Upper lobe of right lung (tissue), 1 donor: ENCODE results near the gene EFCAB5. TPM values are rescaled to one million over a fixed set of nuclear protein-coding genes. Genes with fewer than 3 reads are reported as not detected.

ENCODE experiments used
- ATAC-seq: fragments of 200-7000 bp; cut with Tn5 transposase; one replicate; pipeline ENCODE4 v1.9.1; 2020; ENCODE audit warnings: mild to moderate bottlenecking, moderate library complexity
- DNase-seq: peaks from one replicate; pipeline ENCODE4 v3.0.0-alpha.2; 2020
- H3K27ac ChIP-seq: fragments of 200-600 bp; one replicate; pipeline ENCODE4 v1.8.0; 2022
- H3K27me3 ChIP-seq: fragments of 200-600 bp; one replicate; pipeline ENCODE4 v1.8.0; 2022; ENCODE audit warnings: mild to moderate bottlenecking
- H3K36me3 ChIP-seq: fragments of 200-600 bp; one replicate; pipeline ENCODE4 v1.8.0; 2022
- H3K4me1 ChIP-seq: fragments of 200-600 bp; one replicate; pipeline ENCODE4 v1.8.0; 2022
- H3K4me3 ChIP-seq: fragments of 200-600 bp; one replicate; pipeline ENCODE4 v1.8.0; 2022; ENCODE audit warnings: mild to moderate bottlenecking
- H3K9me3 ChIP-seq: fragments of 200-600 bp; one replicate; pipeline ENCODE4 v1.8.0; 2022
- CTCF ChIP-seq: fragments of 200-600 bp; IDR thresholded peaks from one replicate; pipeline ENCODE4 v1.8.0; 2022; ENCODE audit warnings: antibody characterized with exemption
- intact Hi-C: fragments of 100-400 bp; cut with DNase I; formaldehyde crosslinking; loops from one replicate; pipeline ENCODE4 v1.11.0; 2022
- total RNA-seq: library from RNA; stranded (reverse); fragmentation: NEBNext Ultra II Directional; extraction: Animal tissue kit (Norgen Biotek cat#: 25700); gene quantifications from one replicate; pipeline ENCODE4 v1.2.1, GENCODE V29; 2021
- donor health status: DM: no; HTN: yes; CAD: no; lungs with severe emphysema.

EFCAB5 gene
- total RNA-seq, 1 donor from 2014 or later, result 1.1 TPM

DNA sequence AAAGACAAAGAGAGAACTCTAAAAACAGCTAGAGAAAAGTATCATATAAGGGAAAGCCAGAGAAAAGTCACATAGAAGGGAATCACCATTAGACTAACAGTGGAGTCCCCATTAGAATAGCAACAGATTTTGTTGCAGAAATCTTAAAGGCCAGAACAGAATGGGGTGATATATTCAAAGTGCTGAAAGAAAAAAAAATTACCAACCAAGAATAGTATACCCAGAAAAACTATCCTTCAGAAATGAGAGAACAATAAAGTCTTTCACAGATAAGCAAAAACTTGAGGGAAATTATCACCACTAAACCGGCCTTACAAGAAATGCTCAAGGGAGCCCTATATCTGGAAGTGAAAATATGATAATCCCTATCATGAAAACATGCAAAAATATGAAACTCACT lies 123.3 kb downstream of the EFCAB5 start:
- Histone ChIP-seq H3K36me3 (no peaks in the 10 kb centered on the region), H3K27ac (no peak overlapping the region), H3K4me3 (no peak overlapping the region), H3K9me3 (peaks cover 17% of the 10 kb centered on the region), H3K27me3 (no peaks in the 10 kb centered on the region), H3K4me1 (no peaks in the 10 kb centered on the region)
- no peak for DNase-seq
- no peak for TF ChIP-seq CTCF
- no peak for ATAC-seq
- intact Hi-C loops, result no loop called here

DNA sequence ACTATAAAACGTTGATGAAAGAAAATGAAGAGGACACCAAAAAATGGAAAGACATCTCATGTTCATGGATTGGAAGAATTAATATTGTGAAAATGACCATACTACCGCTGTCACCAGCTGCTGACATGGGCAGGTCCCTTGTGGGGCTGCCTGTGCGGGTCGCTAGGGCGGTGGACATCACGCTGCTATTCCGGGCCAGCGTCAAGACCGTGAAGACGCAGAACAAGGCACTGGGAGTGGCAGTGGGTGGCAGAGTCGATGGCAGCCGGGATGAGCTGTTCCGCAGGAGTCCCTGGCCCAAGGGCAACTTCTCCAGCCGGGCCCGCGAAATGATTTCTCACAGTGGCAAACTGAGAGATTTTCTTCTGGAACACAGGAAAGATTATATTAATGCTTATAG lies 127.0 kb downstream of the EFCAB5 start:
- DNase-seq (no peak), ATAC-seq (no peak)
- no peak for TF ChIP-seq CTCF
- Histone ChIP-seq H3K4me3 (no peak overlapping the region), H3K27ac (no peak overlapping the region), H3K36me3 (no peaks in the 10 kb centered on the region), H3K9me3 (peaks cover 17% of the 10 kb centered on the region), H3K27me3 (no peaks in the 10 kb centered on the region), H3K4me1 (no peaks in the 10 kb centered on the region)
- intact Hi-C loops, result no loop called here

GRCh38 chr17:30074254-30074653 lies 132.8 kb downstream of the EFCAB5 start:
- Histone ChIP-seq H3K4me1 (no peaks in the 10 kb centered on the region), H3K36me3 (no peaks in the 10 kb centered on the region), H3K27me3 (no peaks in the 10 kb centered on the region), H3K4me3 (no peak overlapping the region), H3K9me3 (no peaks in the 10 kb centered on the region), H3K27ac (no peak overlapping the region)
- ATAC-seq (no peak), DNase-seq (no peak)
- TF ChIP-seq CTCF, result no peak
- intact Hi-C loops, result no loop called here

DNA sequence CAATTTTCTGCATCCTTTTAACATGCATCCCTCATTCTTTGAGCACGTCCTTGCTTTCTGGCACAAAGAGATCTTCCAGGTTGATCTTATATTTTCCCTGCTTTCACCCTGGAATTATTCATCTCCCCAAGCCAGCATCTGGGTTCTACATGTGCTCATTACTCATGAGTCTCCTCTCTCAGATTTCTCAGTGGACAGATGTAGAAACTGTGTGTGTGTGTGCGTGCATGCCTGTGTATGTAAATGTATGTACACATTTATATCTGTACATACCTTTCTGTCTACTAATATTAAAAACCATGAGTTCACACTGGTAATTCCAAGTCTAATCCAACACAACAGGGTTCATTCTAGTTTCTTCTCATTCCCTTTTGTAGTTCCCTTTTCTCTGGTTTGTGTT lies 133.3 kb downstream of the EFCAB5 start:
- ATAC-seq (no peak), DNase-seq (no peak)
- Histone ChIP-seq H3K36me3 (no peaks in the 10 kb centered on the region), H3K4me1 (no peaks in the 10 kb centered on the region), H3K27ac (no peak overlapping the region), H3K4me3 (no peak overlapping the region), H3K9me3 (no peaks in the 10 kb centered on the region), H3K27me3 (no peaks in the 10 kb centered on the region)
- intact Hi-C loops, result no loop called here
- no peak for TF ChIP-seq CTCF

GRCh38 chr17:30082773-30083172 lies 141.3 kb downstream of the EFCAB5 start:
- DNase-seq, result no peak
- Histone ChIP-seq H3K27ac (no peak overlapping the region), H3K4me3 (no peak overlapping the region), H3K36me3 (no peaks in the 10 kb centered on the region), H3K4me1 (no peaks in the 10 kb centered on the region), H3K27me3 (no peaks in the 10 kb centered on the region), H3K9me3 (no peaks in the 10 kb centered on the region)
- no peak for ATAC-seq
- no peak for TF ChIP-seq CTCF
- intact Hi-C loops, result no loop called here

DNA sequence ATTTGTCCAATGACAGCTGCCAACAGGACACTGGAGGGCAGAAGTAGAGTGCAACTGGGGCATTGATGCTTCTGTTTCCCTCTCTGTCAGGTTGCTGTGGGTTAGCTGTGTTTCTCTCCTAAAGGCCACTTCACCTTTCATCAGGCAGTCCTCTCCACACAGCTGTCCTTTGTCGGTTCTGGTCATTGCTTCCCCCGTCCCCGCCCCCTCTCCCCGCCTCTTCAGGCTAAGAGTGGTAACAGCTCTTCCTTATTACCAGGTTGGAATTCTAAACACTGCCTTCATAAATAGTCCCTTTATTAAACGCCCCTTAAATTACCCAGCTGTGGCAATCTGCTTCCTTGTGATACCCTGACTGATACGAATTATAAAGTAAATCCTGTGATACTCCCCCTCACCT lies 143.4 kb downstream of the EFCAB5 start:
- Histone ChIP-seq H3K4me3 (no peak overlapping the region), H3K4me1 (no peaks in the 10 kb centered on the region), H3K27ac (no peak overlapping the region), H3K36me3 (no peaks in the 10 kb centered on the region), H3K9me3 (no peaks in the 10 kb centered on the region), H3K27me3 (no peaks in the 10 kb centered on the region)
- intact Hi-C loops, result no loop called here
- no peak for DNase-seq
- no peak for ATAC-seq
- TF ChIP-seq CTCF, result no peak
